GM19467 (cell line): ENCODE data around the gene COMMD4.
"Not testable (repeated sequence)": the region's sequence is repeated elsewhere in the genome, so short reads cannot be mapped to it uniquely, and the experiment has no call there.

Experiments used
- ATAC-seq: cut with Tn5 transposase; IDR thresholded peaks from one replicate; pipeline ENCODE4 v1.9.1; 2021; ENCODE audit warnings: mild to moderate bottlenecking, moderate library complexity; ENCODE audit not compliant: unreplicated experiment

The COMMD4 gene

DNA sequence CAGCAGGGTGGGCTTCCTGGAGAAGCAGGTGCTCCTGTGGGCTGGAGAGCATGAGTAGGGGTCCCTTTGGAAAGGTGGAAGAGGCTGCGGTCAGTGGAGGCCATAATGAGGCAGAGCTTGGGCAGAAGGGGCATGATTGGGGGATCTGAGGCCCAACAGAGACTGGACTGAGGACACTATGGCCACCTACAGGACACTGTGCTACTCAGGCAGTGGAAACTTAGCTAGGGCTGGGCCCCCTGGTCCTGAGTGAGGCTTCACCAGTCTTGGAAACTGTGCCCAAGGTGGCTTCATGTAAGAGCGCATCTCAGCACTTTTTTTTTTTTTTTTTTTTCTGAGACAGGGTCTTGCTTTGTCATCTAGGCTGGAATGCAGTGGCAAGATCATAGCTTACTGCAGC, 6.3 kb upstream of the COMMD4 start:
- ATAC-seq, result no peak

DNA sequence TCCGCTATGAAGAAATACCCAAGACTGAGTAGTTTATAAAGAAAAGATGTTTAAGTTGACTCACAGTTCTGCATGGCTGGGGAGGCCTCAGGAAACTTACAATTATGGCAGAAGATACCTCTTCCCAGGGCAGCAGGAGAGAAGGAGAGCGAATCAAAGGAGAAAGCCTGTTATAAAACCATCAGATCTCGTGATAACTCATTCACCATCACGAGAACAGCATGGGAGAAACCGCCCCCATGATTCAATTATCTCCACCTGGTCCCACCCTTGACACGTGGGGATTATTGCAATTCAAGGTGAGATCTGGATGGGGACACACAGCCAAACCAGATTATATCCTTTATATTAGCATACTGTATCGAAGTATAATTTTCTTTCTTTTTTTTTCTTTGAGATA, 3.8 kb upstream of the COMMD4 start:
- ATAC-seq, result not testable (repeated sequence)

DNA sequence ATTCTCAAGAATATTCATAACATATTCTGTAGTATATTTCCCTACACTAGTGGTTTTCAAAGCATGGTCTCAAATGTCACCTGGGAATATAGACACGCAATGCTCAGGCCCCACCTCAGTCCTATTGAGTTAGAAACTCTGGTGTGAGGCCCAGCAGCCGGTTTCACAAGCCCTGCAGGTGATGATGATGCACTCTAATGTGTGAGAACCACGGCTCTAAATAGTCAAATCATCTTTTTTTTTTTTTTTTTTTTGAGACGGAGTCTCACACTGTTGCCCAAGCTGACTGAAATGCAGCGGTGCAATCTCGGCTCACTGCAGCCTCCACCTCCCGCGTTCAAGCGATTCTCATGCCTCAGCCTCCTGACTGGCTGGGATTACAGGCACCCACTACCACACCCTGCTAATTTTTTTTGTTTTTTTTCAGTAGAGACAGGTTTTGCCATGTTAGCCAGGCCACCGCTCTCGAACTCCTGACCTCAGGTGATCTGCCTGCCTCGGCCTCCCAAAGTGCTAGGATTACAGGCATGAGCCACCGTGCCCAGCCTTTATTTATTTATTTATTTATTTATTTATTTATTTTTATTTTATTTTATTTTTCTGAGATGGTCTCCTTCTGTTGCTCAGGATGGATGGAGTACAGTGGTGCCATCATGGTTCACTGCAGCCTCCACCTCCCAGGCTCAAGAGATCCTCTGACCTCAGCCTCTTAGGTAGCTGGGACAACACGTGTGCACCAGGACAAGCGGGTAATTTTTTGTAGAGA, 2.0 kb upstream of the COMMD4 start:
- not testable (repeated sequence) for ATAC-seq

DNA sequence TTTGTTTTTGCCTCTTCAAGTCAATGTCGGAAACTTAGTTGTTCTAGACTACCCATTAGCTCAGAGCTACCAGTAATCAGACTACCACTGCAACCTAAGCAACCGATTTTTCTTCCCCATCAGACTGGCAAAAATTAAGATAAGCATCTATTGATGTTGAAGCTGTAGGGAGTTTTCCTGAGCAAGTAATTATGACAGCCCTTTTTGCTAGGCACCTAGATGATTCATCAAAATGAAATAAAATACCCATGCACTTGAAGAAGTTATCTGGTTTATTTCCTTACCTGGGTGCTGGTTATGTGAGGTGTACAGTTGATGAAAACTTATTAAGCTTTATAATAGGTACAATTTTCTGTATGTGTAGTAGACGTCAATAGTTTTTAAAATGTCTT, 554 bp upstream of the COMMD4 start:
- no peak for ATAC-seq

DNA sequence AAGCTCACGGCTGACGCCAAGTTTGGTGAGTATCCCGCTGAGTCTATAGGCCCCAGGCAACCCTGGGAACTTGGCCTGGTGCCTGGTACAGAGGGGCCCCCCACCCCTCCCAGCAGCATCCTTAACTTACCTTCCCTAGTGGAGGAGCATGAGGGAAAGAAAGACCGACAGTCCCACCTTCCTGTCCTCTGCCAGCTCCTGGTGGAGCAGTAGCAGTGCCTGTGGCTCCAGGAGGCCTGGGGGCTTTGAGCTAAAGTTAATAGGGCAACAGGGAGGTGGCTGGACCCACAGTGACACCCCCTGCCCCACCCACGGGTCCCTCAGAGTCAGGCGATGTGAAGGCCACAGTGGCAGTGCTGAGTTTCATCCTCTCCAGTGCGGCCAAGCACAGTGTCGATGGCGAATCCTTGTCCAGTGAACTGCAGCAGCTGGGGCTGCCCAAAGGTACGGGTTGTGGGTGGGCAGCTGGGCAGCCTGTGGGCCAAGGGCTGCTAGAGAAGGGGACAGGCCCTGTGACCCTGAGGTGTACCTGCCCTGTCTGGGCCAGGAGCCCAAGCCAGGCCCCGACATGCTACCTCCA, 2.9 kb downstream of the COMMD4 start:
- ATAC-seq, result no peak

DNA sequence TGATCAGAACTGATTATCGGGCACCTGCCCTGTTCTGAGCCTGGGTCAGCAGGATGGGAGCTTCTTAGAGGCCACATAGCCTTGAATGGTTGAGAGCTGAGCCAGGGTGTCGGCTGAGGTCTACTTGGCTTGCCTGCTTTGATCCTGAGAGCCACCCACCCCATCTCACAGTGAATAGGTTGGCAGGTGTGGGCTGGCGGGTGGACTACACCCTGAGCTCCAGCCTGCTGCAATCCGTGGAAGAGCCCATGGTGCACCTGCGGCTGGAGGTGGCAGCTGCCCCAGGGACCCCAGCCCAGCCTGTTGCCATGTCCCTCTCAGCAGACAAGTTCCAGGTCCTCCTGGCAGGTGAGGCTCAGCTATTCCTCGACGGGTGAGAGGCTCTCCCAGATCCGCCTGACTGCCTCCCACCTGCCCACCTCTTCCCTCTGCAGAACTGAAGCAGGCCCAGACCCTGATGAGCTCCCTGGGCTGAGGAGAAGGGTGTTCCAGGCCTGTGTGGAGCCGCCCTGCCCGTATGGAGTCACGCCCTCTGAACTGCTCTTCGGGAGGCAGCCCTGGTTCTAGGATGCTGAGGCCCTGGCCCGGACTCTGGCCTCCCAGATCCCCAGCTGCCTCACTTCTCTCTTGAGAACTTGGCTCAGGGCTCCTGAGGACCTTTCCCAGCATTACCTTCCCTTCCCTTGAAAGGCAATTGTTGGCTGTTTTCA, 3.8 kb downstream of the COMMD4 start:
- no peak for ATAC-seq

DNA sequence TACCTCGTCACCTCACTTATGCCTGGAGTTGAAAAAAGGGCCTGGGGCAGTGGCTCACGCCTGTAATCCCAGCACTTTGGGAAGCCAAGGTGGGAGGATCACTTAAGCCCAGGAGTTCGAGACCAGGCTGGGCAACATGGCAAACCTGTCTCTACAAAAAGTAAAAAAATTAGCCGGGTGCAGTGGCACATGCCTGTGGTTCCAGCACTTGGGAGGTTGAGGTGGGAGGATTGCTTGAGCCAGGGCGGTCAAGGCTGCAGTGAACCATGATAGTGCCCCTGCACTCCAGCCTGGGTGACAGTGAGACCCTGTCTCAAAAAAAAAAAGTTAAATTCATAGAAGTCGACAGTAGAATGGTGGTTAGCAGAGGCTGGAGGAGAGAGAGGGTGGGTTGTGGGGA, 6.4 kb downstream of the COMMD4 start:
- no peak for ATAC-seq

DNA sequence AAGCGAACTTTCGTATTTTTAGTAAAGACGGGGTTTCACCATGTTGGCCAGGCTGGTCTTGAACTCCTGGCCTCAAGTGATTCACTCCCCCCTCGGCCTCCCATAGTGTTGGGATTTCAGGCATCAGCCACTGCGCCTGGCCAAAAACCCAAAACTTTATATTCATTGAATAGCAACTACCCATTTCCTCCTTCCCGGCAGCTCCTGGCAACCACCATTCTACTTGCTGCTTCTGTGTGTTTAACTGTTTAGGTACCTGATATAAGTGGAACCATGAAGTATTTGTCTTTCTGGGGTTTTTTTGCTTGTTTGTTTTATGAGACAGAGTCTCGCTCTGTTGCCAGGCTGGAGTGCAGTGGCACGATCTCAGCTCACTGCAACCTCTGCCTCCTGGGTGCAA, 8.1 kb downstream of the COMMD4 start:
- not testable (repeated sequence) for ATAC-seq

DNA sequence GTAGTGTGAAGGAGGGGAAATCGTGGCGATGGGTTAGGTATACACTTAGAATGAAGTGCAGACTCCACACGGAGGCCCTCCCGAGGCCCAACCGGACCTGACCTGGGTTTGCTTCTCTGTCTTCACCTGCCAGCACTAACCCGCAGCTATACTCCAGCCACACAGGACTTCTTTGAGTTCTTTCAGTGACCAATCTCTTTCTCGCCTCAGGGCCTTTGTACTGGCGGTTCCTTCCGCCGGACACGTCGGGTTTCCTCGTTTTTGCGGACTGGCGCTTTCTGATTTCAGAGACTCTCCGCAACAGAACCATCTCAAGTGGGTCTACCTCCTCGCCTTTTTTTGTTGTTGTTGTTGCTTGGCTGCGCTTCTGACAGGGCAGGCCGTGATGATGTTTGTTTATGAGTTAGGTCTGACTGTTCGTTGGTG, 10.9 kb downstream of the COMMD4 start, which contains the start of gene NEIL1:
Gene NEIL1 (plus strand): TSS at position 244 of the 426 bp plus-strand sequence. CDS start 1,867 bp downstream, outside the sequence.
- peak; percentile 13 for ATAC-seq

DNA sequence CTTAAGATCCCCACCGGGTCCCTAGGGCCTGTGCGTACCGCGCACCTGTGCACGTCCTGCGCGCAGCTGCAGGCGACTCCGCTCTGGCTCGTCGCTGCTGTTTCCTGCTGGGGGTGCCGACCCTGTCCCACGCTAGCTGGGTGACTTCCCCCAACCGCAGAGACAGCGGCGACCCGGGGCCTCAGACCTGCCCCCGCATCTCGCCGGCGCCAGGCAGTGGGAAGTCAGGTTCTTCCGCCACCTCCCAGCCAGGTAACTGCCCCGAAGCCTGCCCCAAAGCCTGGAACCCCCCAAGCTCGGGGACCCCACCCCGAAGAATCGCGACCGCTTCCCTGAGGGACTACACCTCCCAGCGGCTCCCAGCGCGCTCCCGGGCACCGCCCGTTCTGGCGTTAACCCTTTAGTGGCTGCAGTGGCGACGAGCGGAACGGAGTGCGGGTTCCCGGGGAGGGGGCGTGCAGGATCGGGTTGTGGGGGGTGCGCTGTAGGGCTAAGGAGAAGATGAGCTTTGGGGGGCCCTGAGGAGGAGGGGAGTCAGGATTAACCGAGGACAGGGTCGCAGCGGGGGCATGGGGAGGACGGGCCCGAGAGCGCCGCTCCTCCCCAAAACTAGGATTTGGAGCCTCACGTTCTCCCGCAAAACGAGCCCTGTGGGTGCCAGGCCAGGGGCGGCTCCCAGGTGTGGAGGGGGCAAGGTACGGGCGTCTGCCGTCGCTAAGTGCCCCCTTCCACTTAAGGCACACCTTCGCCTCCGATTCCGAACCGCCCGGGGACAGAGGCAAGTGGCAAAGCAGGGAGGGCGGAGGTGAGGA, 11.6 kb downstream of the COMMD4 start:
- peak; percentile 46 for ATAC-seq

DNA sequence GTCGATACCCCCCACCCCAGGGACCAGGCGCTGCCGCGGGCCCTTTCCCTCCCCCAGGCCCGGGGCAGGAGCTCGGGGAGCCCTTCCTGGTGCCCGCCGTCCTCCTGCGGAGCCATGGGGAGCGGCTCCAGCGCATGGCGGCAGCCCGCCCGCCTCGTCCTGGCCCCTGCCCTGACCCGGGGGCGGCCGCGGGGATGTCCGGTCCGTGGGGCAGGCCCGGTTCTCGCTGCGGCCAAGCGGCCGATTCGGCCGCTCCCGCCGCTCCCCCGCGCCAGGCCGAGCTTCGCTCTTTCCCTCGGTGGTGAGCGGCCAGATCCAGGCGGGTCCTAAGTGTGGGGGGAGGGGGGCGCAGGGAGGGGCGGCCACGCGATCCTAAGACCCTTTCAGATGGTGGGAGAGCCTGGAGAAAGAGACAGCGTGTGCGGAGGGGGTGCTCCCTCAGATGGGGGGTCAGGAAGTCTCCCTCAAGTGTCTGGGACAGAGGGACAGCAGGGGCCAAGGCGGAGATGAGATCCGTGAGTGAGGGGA, 12.2 kb downstream of the COMMD4 start:
- no peak for ATAC-seq

DNA sequence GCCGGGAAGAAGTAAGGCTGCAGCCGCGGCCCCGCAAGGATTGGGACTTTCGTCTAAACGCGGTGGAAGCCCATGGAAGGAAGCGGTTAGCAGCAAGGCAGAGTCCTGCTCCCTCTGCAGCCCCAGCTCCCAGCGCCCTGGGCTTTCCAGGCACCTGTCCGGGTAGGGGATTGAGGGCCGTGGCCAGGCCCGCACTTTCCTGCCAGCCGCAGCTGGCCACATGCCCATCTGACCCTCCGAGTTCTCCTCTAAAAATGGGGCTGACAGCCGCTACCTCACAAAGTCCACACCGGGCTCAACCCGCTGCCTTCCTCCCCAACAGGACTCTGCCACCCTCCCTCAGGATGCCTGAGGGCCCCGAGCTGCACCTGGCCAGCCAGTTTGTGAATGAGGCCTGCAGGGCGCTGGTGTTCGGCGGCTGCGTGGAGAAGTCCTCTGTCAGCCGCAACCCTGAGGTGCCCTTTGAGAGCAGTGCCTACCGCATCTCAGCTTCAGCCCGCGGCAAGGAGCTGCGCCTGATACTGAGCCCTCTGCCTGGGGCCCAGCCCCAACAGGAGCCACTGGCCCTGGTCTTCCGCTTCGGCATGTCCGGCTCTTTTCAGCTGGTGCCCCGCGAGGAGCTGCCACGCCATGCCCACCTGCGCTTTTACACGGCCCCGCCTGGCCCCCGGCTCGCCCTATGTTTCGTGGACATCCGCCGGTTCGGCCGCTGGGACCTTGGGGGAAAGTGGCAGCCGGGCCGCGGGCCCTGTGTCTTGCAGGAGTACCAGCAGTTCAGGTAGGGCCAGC, 12.9 kb downstream of the COMMD4 start:
- no peak for ATAC-seq

DNA sequence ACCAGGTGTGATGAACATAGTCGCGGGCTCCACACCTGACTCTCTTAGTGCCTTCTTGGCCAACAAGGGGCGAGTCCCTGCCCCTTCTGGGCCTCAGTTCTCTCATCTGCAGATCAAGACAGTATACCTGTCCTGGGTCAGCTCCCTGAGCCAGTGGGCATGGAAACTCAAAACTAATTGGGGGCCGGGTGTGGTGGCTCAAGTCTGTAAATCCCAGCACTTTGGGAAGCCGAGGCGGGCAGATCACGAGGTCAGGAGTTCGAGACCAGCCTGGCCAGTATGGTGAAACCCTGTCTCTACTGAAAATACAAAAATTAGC, 13.4 kb downstream of the COMMD4 start:
- not testable (repeated sequence) for ATAC-seq

DNA sequence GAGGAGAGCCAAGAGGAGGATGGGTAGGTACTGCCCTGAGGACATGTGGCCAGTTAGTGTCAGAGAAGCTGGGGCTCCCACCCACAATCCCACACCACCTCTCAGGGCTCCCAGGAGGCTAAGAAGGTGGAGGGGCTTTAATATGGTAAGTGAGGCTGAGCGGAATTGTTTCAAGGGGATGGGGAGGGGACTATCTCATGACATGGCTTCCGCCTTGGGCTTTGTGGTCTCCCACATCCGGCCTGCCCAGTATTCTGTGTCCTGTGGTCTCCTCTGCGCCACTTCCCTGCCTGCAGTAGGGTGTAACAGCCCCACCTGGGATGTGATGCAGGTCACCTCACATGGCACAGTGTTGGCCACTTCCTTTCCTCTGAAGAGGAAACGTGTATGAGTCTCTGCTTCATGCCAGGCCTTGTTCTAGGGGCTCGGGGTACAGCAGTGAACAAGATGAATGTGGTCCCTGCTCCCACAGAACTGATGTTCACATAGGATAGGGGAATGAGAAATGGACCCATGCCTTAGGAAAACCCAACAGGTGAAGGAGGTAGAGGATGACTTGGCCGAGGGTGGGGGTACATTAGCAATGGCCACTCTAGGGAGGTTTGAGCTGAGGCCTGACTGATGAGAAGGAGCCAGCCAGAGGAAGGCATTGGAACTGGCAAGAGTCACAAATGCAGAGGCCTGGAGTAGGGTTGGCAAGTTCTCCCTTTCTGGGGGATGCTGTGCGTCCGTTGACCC, 14.2 kb downstream of the COMMD4 start:
- ATAC-seq, result no peak

DNA sequence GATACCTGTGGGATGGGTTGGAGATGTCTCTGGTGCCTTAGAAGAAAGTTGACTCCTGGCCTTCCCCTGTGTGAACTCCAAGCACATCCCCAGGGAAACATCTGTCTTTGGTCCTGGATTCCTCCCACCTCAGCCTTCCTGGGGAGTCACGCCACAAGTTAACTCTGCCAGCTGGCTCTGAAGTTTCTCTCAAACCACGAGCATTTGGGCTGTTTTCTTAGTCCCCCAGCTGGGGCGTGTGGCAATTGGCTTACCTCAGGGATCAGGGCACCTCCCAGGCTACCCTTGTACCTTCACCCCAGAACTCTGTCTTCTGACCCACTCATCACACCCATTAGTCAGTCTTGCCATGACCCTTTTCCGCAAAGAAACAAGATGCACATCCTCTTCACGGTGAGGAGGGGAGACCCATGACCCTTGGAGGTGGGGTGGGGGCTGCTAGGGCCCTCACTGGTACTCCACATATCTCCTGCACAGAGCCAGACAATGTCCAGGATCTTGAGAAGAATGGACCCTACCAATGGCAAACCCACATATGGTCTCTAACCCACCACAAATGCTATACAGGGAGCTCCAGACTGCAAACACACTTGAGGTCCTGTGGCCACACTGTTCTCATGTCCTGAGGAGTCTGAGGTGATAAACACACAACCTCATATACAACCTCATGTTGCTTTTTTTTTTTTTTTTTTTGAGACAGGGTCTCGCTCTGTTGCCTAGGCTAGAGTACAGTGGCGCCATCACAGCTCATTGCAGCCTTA, 14.9 kb downstream of the COMMD4 start:
- ATAC-seq, result no peak

DNA sequence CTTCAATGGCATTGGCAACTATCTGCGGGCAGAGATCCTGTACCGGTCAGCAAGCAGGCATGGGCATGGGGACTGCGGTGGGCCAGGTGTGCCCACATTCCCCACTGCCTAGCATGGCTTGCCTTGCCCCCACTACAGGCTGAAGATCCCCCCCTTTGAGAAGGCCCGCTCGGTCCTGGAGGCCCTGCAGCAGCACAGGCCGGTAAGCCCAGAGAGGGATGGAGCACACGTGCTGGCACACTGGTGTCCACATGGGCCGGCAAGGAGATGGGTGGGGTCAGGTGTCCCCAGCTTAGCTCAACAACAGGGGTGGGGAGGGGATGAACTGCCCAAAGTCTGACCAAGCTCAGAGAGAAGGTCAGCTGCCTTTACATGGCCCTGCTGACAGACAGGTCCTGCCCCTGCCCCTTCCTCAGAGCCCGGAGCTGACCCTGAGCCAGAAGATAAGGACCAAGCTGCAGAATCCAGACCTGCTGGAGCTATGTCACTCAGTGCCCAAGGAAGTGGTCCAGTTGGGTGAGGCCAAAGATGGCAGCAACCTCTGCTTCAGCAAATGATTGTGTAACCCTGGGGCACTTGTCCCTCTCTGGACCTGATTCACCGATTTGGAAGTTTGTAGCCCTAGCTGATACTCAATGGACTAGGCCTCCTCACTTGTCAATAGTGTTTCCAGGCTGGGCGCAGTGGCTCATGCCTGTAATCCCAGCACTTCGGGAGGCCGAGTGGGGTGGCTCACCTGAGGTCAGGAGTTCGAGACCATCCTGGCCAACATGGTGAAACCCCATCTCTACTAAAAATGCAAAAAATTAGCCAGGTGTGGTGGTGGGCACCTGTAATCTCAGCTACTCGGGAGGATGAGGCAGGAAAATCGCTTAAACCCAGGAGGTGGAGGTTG, 16.6 kb downstream of the COMMD4 start:
- ATAC-seq, result no peak

DNA sequence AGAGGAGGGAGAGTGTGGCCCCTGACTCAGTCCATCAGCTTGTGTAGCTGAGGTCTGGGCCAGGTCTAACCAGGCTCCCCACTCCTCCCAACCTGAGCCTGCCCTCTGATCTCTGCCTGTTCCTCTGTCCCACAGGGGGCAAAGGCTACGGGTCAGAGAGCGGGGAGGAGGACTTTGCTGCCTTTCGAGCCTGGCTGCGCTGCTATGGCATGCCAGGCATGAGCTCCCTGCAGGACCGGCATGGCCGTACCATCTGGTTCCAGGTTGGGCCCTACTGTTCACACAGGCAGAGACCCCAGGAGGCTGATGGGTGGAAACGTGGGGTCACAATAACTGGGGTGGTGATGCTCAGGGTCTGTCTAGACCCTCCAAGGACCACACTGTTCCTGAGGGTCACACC, 17.7 kb downstream of the COMMD4 start:
- ATAC-seq, result no peak

DNA sequence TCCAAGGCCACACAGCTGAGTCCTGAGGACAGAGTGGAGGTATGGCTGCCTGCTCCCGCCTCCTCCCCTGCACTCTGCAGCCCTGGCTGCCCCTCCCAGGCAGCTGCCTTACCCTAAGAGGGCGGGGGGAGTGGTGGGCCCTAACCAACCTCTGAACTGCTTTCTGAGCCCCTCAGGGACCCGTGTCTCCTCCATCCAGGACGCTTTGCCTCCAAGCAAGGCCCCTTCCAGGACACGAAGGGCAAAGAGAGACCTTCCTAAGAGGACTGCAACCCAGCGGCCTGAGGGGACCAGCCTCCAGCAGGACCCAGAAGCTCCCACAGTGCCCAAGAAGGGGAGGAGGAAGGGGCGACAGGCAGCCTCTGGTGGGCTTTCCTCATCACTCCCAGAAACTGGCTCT, 18.6 kb downstream of the COMMD4 start:
- ATAC-seq, result no peak
